Myocyte (in vitro differentiated cells): ENCODE data around the gene FES. TPM values are rescaled to one million over a fixed set of nuclear protein-coding genes. Genes with fewer than 3 reads are reported as not detected.
"Not testable (repeated sequence)": the region's sequence is repeated elsewhere in the genome, so short reads cannot be mapped to it uniquely, and the experiment has no call there.

ENCODE experiments used
- DNase-seq: peaks from one replicate; pipeline ENCODE4 v3.0.0-alpha.2; 2012; ENCODE audit warnings: low read depth
- total RNA-seq: library from RNA; depleted of rRNA; stranded (reverse); fragments of >200 nt; gene quantifications from 2 replicates; pipeline ENCODE4 v1.2.3, GENCODE V29; 2014

FES gene
- total RNA-seq, 1 donor from 2014 or later = 0.43 TPM

- DNase-seq = no peak
Measured at GRCh38 chr15:90860942-90861675, 23.2 kb upstream of the FES start.

- no peak for DNase-seq
Measured at GRCh38 chr15:90862487-90862886, 21.8 kb upstream of the FES start.

- DNase-seq = peak; percentile 63
Measured at GRCh38 chr15:90862964-90863778, 21.1 kb upstream of the FES start.

- no peak for DNase-seq
Measured at GRCh38 chr15:90863987-90864386, 20.3 kb upstream of the FES start.

GRCh38 chr15:90864507-90864906 lies 19.8 kb upstream of the FES start:
- DNase-seq = peak; percentile 36

GRCh38 chr15:90865702-90866101 lies 18.6 kb upstream of the FES start:
- no peak for DNase-seq

- DNase-seq = no peak
Measured at GRCh38 chr15:90866161-90866715, 18.1 kb upstream of the FES start.

- no peak for DNase-seq
Measured at GRCh38 chr15:90866800-90867199, 17.5 kb upstream of the FES start.

- peak; percentile 50 for DNase-seq
Measured at GRCh38 chr15:90868261-90868689, 16.0 kb upstream of the FES start, which contains the start of gene FURIN. Gene FURIN (plus strand): TSS chr15:90868588. CDS start chr15:90875741, 7,153 bp downstream.

GRCh38 chr15:90869140-90869541 lies 15.2 kb upstream of the FES start:
- DNase-seq = no peak

GRCh38 chr15:90869601-90870353 lies 14.5 kb upstream of the FES start:
- peak; percentile 41 for DNase-seq

- DNase-seq = no peak
Measured at GRCh38 chr15:90870354-90871138, 13.8 kb upstream of the FES start.

GRCh38 chr15:90871139-90871715 lies 13.1 kb upstream of the FES start:
- peak; percentile 53 for DNase-seq

- peak; percentile 36 for DNase-seq
Measured at GRCh38 chr15:90871716-90872485, 12.4 kb upstream of the FES start.

- peak; percentile 62 for DNase-seq
Measured at GRCh38 chr15:90872486-90873184, 11.7 kb upstream of the FES start.

- peak; percentile 80 for DNase-seq
Measured at GRCh38 chr15:90873488-90873997, 10.8 kb upstream of the FES start.

GRCh38 chr15:90873998-90874605 lies 10.2 kb upstream of the FES start:
- no peak for DNase-seq

- not testable (repeated sequence) for DNase-seq
Measured at GRCh38 chr15:90874986-90875385, 9.3 kb upstream of the FES start.
